ENCODE measurements around the gene ASB2. TPM values are rescaled to one million over a fixed set of nuclear protein-coding genes. Genes with fewer than 3 reads are reported as not detected.

ASB2 gene
- total RNA-seq, 1 experiment from 2014 or later: not detected

DNA sequence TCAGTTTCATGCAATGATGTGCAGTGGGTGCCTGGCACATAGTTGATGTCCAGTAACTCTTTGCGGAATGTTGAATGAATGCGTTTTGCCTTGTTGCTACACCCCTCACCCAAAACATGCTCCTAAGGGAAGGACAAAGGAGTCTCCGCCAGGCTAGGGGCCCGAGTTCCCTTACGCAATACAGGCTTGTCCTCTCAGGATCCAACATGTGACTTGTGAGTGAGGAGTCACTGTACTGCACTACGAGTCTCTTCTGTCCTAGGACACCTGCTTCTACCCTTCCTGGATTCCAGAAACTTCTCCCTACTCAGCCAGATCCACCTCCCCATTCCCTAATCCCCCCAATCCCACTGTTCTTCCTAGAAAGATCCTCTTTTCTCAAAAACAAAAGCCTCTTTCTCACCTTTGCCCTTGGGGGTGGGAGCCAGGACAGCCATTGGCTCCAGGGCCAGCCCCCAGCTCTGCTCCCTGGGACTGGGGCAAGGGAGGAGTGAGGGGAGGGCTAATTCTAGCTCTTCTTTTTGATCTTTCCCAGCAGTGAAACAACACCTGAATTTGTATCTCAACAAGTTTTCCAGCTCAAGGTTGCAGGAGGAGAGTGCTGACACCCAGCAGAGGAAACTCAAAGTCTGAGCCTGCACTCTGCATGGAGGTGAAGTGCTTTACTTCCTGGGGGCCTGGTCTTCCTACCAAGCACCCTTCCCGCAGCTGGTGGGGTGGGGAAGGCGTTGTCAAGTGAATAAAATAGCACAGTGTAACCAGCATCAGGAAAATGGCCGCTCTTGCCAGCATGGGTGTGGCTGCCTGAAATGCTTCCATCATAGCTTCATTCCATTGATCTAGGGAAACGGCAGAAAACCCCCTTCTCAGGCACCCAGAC is 46.4 kb upstream of the ASB2 start:
- TF ChIP-seq, protein P1, sequence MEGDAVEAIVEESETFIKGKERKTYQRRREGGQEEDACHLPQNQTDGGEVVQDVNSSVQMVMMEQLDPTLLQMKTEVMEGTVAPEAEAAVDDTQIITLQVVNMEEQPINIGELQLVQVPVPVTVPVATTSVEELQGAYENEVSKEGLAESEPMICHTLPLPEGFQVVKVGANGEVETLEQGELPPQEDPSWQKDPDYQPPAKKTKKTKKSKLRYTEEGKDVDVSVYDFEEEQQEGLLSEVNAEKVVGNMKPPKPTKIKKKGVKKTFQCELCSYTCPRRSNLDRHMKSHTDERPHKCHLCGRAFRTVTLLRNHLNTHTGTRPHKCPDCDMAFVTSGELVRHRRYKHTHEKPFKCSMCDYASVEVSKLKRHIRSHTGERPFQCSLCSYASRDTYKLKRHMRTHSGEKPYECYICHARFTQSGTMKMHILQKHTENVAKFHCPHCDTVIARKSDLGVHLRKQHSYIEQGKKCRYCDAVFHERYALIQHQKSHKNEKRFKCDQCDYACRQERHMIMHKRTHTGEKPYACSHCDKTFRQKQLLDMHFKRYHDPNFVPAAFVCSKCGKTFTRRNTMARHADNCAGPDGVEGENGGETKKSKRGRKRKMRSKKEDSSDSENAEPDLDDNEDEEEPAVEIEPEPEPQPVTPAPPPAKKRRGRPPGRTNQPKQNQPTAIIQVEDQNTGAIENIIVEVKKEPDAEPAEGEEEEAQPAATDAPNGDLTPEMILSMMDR (IDR thresholded peaks at IDR 0.05; ENCODE audit: insufficient read depth in 1 of 2, low read depth in 1 of 2, low read length in 1 of 2, severe bottlenecking in 1 of 2, unreplicated experiment in 1 of 2): no peak
- Mint-ChIP-seq H3K4me1 (ENCODE audit: low read depth, unreplicated experiment) (peaks cover 18% of the 10 kb centered on the region), H3K27ac (ENCODE audit: unreplicated experiment) (no peak overlapping the region)

GRCh38 chr14:94021416-94022157 is 45.2 kb upstream of the ASB2 start:
- no peak overlapping the region for H3K27ac Mint-ChIP-seq (ENCODE audit: unreplicated experiment)
- Histone ChIP-seq H3K4me3 (ENCODE audit: low read depth, low read length) (no peak overlapping the region), H3K9me3 (no peaks in the 10 kb centered on the region), H3K4me1 (peaks cover 8% of the 10 kb centered on the region; the same call in 1 of the 2 replicates), H3K27me3 (replicated peaks; ENCODE audit: control insufficient read depth, insufficient read depth, low read length) (no peaks in the 10 kb centered on the region), H3K36me3 (ENCODE audit: control insufficient read depth, insufficient read depth, low read length) (no peaks in the 10 kb centered on the region)
- intact Hi-C loops (cut with micrococcal nuclease; ENCODE audit: unreplicated experiment): no loop called here
- TF ChIP-seq, protein P1 (IDR thresholded peaks at IDR 0.05; ENCODE audit: insufficient read depth in 1 of 2, low read depth in 1 of 2, low read length in 1 of 2, severe bottlenecking in 1 of 2, unreplicated experiment in 1 of 2): no peak
- H3K9me3 Mint-ChIP-seq (ENCODE audit: unreplicated experiment): no peaks in the 10 kb centered on the region
- BruUV-seq (replicated peaks): no TSS peak
- CTCF ChIA-PET: interaction anchor here (0.6 to 0.9 kb wide), 3 partner anchors 30 to 159 kb away, joined by 3 to 4 read pairs (median 3); no protein-coding TSS in a partner anchor
- no peak for DNase-seq
- POLR2A ChIA-PET: no interaction called here
- H3K36me3 Mint-ChIP-seq (ENCODE audit: insufficient read depth, unreplicated experiment): no peaks in the 10 kb centered on the region
- peaks cover 18% of the 10 kb centered on the region for H3K4me1 Mint-ChIP-seq (ENCODE audit: low read depth, unreplicated experiment)
- no peaks in the 10 kb centered on the region for H3K27me3 Mint-ChIP-seq (ENCODE audit: insufficient read depth, unreplicated experiment)
- no peak overlapping the region for H3K4me3 Mint-ChIP-seq (ENCODE audit: unreplicated experiment)

More for the DNA sequence above, 46.4 kb upstream of the ASB2 start:
- H3K27me3 Mint-ChIP-seq (ENCODE audit: insufficient read depth, unreplicated experiment): no peaks in the 10 kb centered on the region
- DNase-seq: no peak
- no peaks in the 10 kb centered on the region for H3K36me3 Mint-ChIP-seq (ENCODE audit: insufficient read depth, unreplicated experiment)
- no peaks in the 10 kb centered on the region for H3K9me3 Mint-ChIP-seq (ENCODE audit: unreplicated experiment)
- no peak overlapping the region for H3K4me3 ChIP-seq (ENCODE audit: low read depth, low read length)
- no peaks in the 10 kb centered on the region for H3K36me3 ChIP-seq (ENCODE audit: control insufficient read depth, insufficient read depth, low read length)
- BruUV-seq (replicated peaks): no TSS peak
- intact Hi-C loops (cut with micrococcal nuclease; ENCODE audit: unreplicated experiment): no loop called here
- no peaks in the 10 kb centered on the region for H3K9me3 ChIP-seq
- H3K4me1 ChIP-seq: peaks cover 11% of the 10 kb centered on the region; the same call in 1 of the 2 replicates
- no peak overlapping the region for H3K4me3 Mint-ChIP-seq (ENCODE audit: unreplicated experiment)
- no peaks in the 10 kb centered on the region for H3K27me3 ChIP-seq (replicated peaks; ENCODE audit: control insufficient read depth, insufficient read depth, low read length)
- ChIA-PET POLR2A (no interaction called here), CTCF (interaction anchor here (0.6 kb wide), 2 partner anchors 14 to 158 kb away, joined by 3 to 4 read pairs; no protein-coding TSS in a partner anchor)

DNA sequence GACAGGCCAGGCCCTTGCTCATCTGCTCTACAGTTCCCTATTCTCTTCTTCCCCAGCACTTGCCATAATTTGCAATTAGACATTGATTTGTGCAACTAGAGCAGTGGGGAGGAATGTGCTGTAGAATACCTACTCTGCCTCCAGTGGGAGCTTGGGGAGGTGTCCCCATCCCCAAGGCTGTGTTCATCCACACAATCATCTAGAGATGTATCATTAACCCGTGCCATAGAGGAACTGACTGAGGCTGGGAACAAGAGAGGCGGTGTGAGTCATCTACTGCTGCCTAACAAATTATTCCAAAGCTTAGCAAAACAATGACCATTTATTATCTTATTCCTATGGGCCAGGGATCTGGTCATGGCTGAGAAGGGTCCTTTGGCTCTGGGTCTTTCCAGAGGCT is 44.6 kb upstream of the ASB2 start:
- H3K4me1 ChIP-seq: peaks cover 8% of the 10 kb centered on the region; the same call in 1 of the 2 replicates
- no peaks in the 10 kb centered on the region for H3K27me3 ChIP-seq (replicated peaks; ENCODE audit: control insufficient read depth, insufficient read depth, low read length)
- intact Hi-C loops (cut with micrococcal nuclease; ENCODE audit: unreplicated experiment): no loop called here
- no peaks in the 10 kb centered on the region for H3K36me3 ChIP-seq (ENCODE audit: control insufficient read depth, insufficient read depth, low read length)
- POLR2A ChIA-PET: no interaction called here
- Mint-ChIP-seq H3K36me3 (ENCODE audit: insufficient read depth, unreplicated experiment) (no peaks in the 10 kb centered on the region), H3K27ac (ENCODE audit: unreplicated experiment) (no peak overlapping the region), H3K27me3 (ENCODE audit: insufficient read depth, unreplicated experiment) (no peaks in the 10 kb centered on the region), H3K9me3 (ENCODE audit: unreplicated experiment) (no peaks in the 10 kb centered on the region), H3K4me3 (ENCODE audit: unreplicated experiment) (no peak overlapping the region), H3K4me1 (ENCODE audit: low read depth, unreplicated experiment) (peaks cover 18% of the 10 kb centered on the region)
- H3K9me3 ChIP-seq: no peaks in the 10 kb centered on the region
- no peak overlapping the region for H3K4me3 ChIP-seq (ENCODE audit: low read depth, low read length)
- no peak for DNase-seq
- BruUV-seq (replicated peaks): no TSS peak
- TF ChIP-seq, protein P1 (IDR thresholded peaks at IDR 0.05; ENCODE audit: insufficient read depth in 1 of 2, low read depth in 1 of 2, low read length in 1 of 2, severe bottlenecking in 1 of 2, unreplicated experiment in 1 of 2): no peak
- CTCF ChIA-PET: interaction anchor here (0.9 kb wide), 1 partner anchor 111 kb away, joined by 3 read pairs; no protein-coding TSS in a partner anchor
